Stomach (tissue), 4 donors: ENCODE data around the gene HAUS6.

Experiments used
- CTCF ChIP-seq, 7 experiments: fragments of 450-650 bp in 4 of 7; fragments of 200-600 bp in 3 of 7; sonication (generic) in 3 of 7; IDR thresholded peaks; one replicate each; pipeline ENCODE4 v1.5.1; 2016 to 2019; ENCODE audit warnings: antibody characterized with exemption in 7 of 7, control low read depth in 2 of 7, mild to moderate bottlenecking in 1 of 7
- POLR2AphosphoS5 ChIP-seq, 3 donors: sonication (generic); formaldehyde crosslinking; IDR thresholded peaks; one replicate each; pipeline ENCODE4 v1.6.1; 2016; ENCODE audit warnings: antibody characterized with exemption in 3 of 3

DNA sequence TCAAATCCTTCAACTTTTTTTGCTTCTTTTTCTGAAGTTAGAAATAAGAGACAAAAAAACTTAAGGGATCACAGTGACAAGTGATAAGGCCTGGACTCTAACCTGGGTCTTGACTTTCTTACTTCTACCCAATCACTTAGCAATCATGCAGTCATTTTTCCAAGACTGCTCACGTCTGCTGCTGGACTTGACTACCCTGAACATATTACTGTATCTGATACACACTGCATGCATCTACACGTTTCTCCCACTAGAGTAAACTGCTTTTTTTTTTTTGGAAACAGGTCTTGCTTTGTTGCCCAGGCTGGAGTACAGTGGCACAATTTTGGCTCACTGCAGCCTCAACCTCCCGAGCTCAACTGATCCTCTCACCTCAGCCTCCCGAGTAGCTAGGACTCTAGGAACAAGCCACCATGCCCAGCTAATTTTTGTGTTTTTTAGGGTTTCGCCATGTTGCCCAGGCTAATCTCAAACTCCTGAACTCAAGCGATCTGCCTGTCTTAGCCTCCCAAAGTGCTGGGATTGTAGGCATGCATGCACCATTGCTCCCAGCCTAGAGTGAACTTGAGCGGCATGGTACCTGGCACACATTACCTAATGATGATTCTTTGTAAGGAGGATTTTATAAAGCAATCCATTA, 17.2 kb upstream of the HAUS6 start:
- TF ChIP-seq CTCF (IDR thresholded peaks at IDR 0.05) = no peak
- no peak for TF ChIP-seq POLR2AphosphoS5 (IDR thresholded peaks at IDR 0.05)
